NCI-H1417 (cell line): ENCODE measurements around the gene ARF3.

Experiments used
- DNase-seq, 3 experiments: peaks; one replicate each; lab custom pipeline; 2025; lab: John Stamatoyannopoulos, UW

The ARF3 gene

GRCh38 chr12:48982397-48983080 is 25.3 kb upstream of the ARF3 start:
- DNase-seq, result no peak

GRCh38 chr12:48981757-48982157 is 24.5 kb upstream of the ARF3 start:
- DNase-seq, result no peak

- peak in 2 of 3 experiments; percentile 56 to 60 for DNase-seq
These were observed 23.9 kb upstream of the ARF3 start for GRCh38 chr12:48980953-48981756.

DNA sequence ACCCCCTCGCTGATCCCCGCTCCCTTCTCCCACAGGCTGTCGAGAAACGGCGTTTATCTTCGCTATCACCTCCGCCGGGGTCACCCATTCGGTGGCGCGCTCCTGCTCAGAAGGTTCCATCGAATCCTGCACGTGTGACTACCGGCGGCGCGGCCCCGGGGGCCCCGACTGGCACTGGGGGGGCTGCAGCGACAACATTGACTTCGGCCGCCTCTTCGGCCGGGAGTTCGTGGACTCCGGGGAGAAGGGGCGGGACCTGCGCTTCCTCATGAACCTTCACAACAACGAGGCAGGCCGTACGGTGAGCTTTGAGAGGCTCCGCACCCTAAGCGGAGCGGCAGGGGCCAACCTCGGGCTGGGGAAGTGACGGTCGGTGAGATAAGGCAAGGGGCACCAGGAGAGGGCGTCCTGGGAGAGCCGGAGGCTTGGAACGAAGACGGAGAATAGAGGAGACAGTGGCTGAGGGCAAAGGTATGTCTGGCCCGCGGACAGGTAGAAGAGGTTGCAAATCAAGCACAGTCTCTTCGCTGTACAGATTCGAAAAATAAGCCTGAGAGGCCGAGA is 23.2 kb upstream of the ARF3 start:
- peak in 2 of 3 experiments; percentile 41 to 53 for DNase-seq

- DNase-seq, result no peak
These were observed 22.5 kb upstream of the ARF3 start for GRCh38 chr12:48979602-48980388.

DNA sequence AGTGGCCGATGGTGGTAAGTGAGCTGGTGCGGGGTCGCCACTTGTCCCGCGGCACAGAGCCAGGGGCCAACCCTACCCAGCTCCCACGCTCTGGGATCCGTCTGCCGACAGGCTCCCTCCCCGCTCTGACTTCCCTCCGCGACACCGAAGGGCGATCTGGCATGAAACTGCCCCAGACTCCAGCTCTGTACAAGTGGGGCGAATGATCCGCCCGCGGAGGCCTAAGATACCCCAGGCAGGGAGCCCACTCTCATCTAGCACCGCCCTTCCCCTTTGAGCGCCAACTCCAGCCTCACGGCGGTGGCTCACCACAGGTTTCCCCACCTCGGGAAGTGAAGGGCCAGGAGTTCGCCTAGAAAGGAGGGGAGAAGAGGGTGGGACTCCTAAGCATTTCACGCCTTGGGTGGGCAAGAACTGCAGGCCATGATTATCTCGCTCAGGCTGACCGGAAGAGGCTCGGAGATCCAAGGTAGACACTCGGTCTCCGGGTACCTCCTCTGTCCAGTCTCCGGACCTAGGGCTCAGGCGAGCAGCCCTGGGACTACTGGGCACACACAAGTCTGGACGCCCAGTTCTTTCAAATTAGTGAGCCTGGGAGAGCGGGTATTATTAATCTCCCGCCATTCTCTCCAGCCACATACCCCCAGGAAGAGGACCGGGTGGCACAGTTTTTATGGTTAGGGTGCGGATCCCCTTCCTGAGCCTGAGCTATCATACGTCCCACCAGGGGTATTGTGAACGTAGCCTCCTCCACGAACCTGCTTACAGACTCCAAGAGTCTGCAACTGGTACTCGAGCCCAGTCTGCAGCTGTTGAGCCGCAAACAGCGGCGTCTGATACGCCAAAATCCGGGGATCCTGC is 21.7 kb upstream of the ARF3 start:
- DNase-seq, result peak in 2 of 3 experiments; percentile 45 to 58

DNA sequence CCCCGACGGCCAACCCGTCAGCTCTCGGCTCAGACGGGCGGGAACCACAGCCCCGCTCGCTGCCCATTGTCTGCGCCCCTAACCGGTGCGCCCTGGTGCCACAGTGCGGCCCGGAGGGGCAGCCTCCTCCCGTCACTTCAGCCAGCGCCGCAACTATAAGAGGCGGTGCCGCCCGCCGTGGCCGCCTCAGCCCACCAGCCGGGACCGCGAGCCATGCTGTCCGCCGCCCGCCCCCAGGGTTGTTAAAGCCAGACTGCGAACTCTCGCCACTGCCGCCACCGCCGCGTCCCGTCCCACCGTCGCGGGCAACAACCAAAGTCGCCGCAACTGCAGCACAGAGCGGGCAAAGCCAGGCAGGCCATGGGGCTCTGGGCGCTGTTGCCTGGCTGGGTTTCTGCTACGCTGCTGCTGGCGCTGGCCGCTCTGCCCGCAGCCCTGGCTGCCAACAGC is 21.0 kb upstream of the ARF3 start, which contains the start of gene WNT1:
Gene WNT1 (plus strand): TSS at position 32 of the 450 bp plus-strand sequence. CDS start 329 bp downstream, at position 361.
- DNase-seq, result peak in 2 of 3 experiments; percentile 45 to 58

DNA sequence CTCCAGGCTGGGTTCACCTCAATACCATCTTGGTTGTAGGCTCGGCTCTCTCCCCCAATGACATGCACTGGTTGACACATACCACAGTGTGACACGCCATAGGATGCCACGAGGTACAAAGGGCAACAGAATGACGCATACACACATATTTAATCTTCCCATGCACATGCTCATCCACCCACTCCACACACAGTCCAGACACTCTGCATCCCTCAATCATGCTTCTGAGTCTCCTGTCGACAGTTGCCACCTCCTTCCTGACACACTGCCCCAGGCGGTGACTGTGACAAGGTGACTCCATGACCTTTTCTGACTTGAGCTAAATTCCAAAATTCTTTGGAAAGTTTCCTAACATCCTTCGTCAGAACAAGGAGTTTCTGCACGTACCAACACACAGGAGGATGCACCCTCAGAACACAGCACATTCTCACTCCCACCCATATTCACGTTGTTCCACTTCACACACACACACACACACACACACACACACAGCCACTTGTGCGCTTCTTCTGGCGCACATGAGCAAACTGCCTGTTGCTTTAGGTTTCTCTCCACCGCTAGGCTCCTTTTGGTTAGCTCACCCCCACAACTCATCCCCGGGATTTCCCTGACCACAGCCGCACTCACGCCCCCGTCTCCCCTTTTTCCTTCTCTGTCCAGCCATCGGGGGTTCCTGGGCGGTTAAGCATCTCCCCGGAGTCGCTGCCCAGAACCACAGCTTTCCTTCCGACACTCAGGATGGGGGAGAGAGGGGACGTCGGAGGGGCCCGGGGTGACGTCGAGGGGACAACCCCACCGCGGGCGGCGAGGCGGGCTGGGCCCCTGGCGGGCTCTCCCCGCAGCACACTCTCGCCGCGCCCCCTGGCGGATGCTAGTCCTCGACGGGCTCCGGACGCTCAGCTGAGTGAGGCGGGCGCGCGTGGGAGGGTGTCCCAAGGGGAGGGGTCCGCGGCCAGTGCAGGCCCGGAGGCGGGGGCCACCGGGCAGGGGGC is 20.3 kb upstream of the ARF3 start:
- DNase-seq, result peak; percentile 30 to 47 (median 34)

DNA sequence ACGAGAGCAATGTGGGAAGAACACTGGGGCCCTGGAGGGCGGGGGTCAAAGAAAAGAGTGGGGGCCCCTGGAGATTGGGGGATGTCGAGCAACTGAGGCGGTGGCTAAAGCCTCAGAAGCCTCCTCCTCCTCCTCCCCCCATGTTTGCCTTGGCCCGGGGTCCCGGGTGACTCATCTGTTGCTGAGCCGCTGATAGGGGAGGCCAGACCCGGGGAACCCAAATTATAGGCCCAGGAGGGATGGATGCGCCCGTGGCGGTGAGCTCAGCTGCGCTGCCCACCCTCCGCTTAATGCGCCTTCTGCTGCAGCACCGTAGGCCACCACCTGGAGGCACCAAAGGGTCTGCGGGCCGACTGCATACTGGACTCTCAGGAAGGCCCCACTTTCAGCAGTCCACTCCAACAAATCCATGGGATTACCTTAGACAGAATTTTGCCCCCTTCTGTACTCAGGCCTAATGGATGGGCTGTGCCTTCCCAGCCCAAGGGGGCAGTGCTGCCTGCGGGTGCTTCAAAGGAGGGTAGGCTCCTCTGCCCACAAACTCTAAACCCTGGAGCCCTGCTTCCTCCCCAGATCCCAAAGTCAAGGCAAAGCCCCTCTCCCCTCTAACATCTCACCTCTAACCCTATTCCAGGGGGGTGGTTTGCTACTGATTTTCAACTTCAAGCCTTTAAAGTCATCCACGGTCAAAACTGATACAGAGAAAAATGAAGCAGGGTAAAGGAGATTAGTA is 16.8 kb upstream of the ARF3 start:
- no peak for DNase-seq

GRCh38 chr12:48973531-48973930 is 16.2 kb upstream of the ARF3 start:
- no peak for DNase-seq

DNA sequence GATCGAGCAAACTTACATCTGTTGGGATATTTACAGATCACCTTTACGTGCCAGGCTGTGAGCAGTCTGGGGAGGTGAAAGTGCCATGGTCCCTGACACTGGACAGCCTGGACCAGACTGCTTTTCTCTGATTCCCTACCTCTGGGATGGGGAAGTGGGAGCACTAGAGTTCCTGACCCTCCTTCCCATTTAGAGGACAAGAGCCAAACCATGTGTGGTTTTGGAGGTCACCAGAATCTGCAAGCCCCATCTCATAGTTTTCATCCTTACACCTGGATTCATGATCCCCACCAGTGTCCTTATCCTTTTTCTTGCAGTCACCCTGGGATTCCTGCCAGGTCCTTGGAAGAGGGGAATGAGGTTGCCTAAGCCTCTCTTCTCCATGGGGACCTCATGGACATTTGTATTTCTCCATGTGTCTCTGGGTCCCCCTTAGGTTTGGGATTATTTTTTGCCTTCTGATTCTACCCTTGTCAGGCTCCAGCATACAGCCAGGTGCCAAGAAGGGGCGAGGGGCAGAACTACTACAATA is 15.7 kb upstream of the ARF3 start:
- DNase-seq, result no peak

DNA sequence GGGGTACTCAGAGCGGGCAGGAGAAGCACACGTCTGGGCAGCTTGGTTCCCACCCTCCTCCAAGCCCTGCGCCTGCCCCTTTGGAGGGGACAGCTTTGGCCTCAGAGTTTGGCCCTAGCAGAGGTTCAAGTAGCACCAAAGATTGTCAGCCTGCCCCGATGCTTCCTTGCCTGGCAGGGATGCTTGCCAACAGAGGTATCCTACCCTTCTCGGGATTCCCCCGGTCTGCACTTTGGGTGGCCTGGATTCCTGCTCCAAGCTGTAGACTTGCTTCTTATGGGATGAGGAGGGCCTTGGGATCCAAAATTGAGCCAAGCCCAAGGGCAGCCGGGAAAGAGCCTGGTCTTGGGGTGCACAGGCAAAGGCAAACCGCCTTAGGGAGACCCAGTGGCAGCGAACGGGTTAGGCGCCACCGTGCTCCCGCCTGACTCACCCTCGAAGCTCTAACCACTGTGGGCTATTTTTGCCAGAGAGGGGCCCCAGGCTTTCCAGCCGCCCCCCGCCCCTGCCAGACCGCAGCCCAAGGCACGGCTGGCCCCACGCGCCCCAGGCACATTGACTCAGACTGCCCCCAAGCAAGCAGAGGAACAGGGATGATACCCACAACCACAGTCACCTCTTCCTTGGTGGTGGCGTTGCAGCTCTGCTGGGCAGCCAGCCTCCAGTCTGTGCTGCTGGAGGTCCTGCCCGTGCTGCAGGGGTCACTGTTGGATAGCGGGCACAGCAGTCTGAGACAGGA is 15.1 kb upstream of the ARF3 start:
- DNase-seq, result no peak

- DNase-seq, result no peak
These were observed 13.5 kb upstream of the ARF3 start for GRCh38 chr12:48970702-48971334.

- DNase-seq, result peak in 2 of 3 experiments; percentile 46 to 49
These were observed 12.8 kb upstream of the ARF3 start for GRCh38 chr12:48969833-48970701.

DNA sequence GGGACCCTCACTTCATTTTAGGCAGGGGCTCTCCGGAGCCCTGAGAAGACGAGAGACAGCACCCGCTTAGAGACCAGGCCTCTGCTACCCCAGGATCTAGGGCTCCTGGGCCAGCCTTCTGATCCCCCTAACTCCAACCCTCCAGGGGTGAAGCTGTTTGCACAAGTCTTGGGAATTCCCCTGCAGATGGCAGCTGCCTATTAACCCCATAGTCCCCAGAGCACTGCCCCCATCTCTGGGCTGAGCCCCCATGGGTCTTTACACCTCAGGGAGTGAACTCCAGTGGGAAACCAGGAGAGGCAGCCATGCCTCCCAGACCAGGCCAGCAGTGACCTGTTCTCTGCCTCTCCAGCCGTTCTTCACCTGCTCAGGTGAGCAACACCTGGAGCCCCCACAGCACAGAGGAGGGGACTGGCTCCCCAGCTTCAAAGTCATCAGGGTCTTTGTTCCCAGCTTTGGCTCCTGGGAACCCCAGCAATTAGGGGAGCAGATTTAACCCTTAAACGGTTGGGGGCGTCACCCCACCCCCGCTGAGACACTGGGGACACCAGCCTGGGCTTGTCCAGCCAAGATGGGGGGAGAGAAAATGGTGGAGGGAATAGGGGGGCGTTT is 12.0 kb upstream of the ARF3 start:
- DNase-seq, result no peak

GRCh38 chr12:48968467-48968866 is 11.2 kb upstream of the ARF3 start:
- DNase-seq, result no peak
